Effector memory CD4-positive, alpha-beta T cell (primary cell): ENCODE measurements around the gene SLC29A2.
"Not testable (repeated sequence)": the region's sequence is repeated elsewhere in the genome, so short reads cannot be mapped to it uniquely, and the experiment has no call there.

ENCODE experiments used
- DNase-seq, 3 donors: peaks; one replicate each; pipeline ENCODE4 v3.0.0-alpha.2; 2020
- H3K27ac ChIP-seq: 2 replicates; pipeline ENCODE4 v1.7.0; 2013; ENCODE audit warnings: mild to moderate bottlenecking, low read length, moderate library complexity; ENCODE audit not compliant: insufficient read depth, poor library complexity, severe bottlenecking
- H3K27me3 ChIP-seq: replicated peaks from 2 replicates; pipeline ENCODE4 v1.7.0; 2013; ENCODE audit warnings: mild to moderate bottlenecking, low read length; ENCODE audit not compliant: insufficient read depth, control insufficient read depth, poor library complexity, severe bottlenecking
- H3K36me3 ChIP-seq: 2 replicates; pipeline ENCODE4 v1.7.0; 2013; ENCODE audit warnings: mild to moderate bottlenecking, low read length, moderate library complexity; ENCODE audit not compliant: control insufficient read depth, insufficient read depth
- H3K4me1 ChIP-seq: 2 replicates; pipeline ENCODE4 v1.7.0; 2013; ENCODE audit warnings: low read length, mild to moderate bottlenecking; ENCODE audit not compliant: control insufficient read depth, insufficient read depth, poor library complexity, severe bottlenecking
- H3K4me3 ChIP-seq: 2 replicates; pipeline ENCODE4 v1.7.0; 2013; ENCODE audit warnings: low read length, low read depth, mild to moderate bottlenecking; ENCODE audit not compliant: insufficient read depth, poor library complexity, severe bottlenecking
- H3K9me3 ChIP-seq: 2 replicates; pipeline ENCODE4 v1.7.0; 2013; ENCODE audit warnings: mild to moderate bottlenecking, low read length, moderate library complexity; ENCODE audit not compliant: control insufficient read depth

SLC29A2 gene

DNA sequence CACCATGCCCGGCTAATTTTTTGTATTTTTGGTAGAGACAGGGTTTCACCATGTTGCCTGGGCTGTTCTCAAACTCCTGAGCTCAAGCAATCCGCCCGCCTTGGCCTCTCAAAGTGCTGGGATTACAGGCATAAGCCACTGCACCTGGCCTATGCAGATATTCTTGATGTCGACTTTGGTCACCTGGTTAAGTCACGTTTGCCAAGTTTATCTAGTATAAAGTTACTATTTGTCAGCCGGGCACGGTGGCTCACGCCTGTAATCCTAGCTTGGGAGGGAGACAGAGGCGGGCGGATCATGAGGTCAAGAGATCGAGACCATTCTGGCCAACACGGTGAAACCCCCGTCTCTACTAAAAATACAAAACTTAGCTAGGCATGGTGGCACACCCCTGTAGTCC lies 12.8 kb upstream of the SLC29A2 start:
- not testable (repeated sequence) for H3K27me3 ChIP-seq, H3K9me3 ChIP-seq, H3K4me3 ChIP-seq, H3K4me1 ChIP-seq, DNase-seq, H3K27ac ChIP-seq, H3K36me3 ChIP-seq

DNA sequence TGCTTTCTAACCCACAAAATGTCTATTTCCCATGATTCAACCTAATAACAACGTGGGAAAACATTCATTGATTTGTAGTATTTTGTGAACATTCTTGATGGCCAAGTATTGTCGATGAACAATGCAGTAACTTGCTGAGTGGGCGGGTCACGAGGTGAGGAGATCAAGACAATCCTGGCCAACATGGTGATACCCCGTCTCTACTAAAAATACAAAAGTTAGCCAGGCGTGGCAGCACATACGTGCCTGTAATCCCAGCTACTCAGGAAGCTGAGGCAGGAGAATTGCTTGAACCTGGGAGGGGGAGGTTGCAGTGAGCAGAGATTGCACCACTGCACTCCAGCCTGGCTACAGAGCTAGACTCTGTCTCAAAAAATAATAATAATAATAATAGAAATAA lies 8.7 kb upstream of the SLC29A2 start:
- not testable (repeated sequence) for H3K36me3 ChIP-seq, H3K4me3 ChIP-seq, H3K27ac ChIP-seq, DNase-seq, H3K9me3 ChIP-seq, H3K27me3 ChIP-seq, H3K4me1 ChIP-seq

DNA sequence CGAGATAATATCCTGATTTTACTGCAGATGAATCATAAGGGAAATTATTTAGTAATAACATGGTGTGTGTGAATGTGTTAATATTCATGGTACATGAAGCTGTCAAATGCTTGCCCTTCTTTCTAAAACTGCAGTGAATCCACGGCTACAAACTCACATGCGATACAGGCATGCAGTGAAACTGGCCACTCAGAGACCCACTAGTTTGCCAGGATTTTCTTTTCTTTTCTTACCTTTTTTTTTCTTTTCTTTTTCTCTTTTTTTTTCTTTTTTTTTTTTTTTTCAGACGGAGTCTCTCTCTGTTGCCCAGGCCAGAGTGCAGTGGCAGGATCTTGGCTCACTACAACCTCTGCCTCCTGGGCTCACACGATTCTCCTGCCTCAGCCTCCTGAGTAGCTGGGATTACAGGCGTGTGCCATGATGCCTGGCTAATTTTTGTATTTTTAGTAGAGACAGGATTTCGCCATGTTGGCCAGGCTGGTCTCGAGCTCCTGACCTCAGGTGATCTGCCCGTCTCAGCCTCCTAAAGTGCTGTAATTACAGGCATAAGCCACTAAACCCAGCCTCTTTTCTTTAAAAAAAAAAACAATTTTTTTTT lies 2.2 kb upstream of the SLC29A2 start:
- H3K27me3 ChIP-seq, result not testable (repeated sequence)

DNA sequence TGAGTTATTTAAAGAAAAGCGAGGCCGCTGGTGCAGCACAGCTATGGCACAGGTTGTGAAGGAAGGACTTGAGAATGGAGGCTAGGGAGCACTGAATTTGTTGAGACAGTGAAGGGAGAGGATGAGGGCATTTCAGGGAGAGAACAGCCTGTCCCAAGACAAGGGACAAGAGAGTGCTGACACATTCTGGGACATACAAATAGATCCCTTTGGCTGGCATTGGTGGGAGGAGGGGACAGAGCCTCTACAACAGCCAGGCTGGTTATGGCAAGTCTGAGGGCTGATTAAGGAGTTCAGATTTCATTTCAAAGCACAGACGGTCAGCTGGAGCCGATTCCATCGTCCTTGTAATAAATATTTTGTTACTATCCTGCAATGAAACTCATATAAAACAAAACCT lies 1.7 kb upstream of the SLC29A2 start:
- Histone ChIP-seq H3K27me3 (no peaks in the 10 kb centered on the region), H3K36me3 (no peaks in the 10 kb centered on the region), H3K9me3 (no peaks in the 10 kb centered on the region), H3K27ac (no peak overlapping the region), H3K4me1 (peaks cover 6% of the 10 kb centered on the region), H3K4me3 (no peak overlapping the region)
- no peak for DNase-seq

More for the DNA sequence above, 2.2 kb upstream of the SLC29A2 start:
- H3K4me3 ChIP-seq, H3K4me1 ChIP-seq, H3K36me3 ChIP-seq, H3K27ac ChIP-seq, H3K9me3 ChIP-seq, DNase-seq: not testable (repeated sequence)

GRCh38 chr11:66369073-66369894 lies 2.3 kb downstream of the SLC29A2 start:
- Histone ChIP-seq H3K4me1 (peaks cover 6% of the 10 kb centered on the region), H3K27ac (no peak overlapping the region), H3K36me3 (no peaks in the 10 kb centered on the region), H3K9me3 (no peaks in the 10 kb centered on the region), H3K27me3 (no peaks in the 10 kb centered on the region), H3K4me3 (no peak overlapping the region)
- no peak for DNase-seq

DNA sequence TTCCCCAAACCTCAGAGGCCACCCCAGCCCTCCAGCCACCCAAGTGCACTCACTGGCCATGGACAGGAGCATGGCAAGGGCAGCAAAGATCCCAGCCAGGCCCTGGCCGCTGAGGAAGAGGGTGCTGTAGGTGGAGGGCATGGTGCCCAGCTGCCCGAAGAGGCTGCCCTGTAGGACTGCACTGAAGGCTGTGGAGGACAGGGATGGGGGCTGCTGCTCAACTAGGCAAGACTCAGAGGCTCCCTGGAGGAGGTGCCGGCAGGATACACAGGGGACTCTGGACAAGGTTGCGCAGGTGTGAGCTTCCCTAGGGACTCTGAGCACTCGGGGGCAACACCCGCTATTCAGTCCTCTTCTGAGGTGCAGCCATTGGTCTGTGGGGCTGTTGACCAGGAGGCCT lies 3.1 kb downstream of the SLC29A2 start:
- no peak for DNase-seq
- no peaks in the 10 kb centered on the region for H3K36me3 ChIP-seq
- no peak overlapping the region for H3K27ac ChIP-seq

GRCh38 chr11:66367561-66368312 lies 3.8 kb downstream of the SLC29A2 start:
- no peaks in the 10 kb centered on the region for H3K27me3 ChIP-seq
- H3K36me3 ChIP-seq, result no peaks in the 10 kb centered on the region

More for the DNA sequence above, 3.1 kb downstream of the SLC29A2 start:
- H3K9me3 ChIP-seq, result no peaks in the 10 kb centered on the region
- peaks cover 6% of the 10 kb centered on the region for H3K4me1 ChIP-seq
- H3K4me3 ChIP-seq, result no peak overlapping the region
- H3K27me3 ChIP-seq, result no peaks in the 10 kb centered on the region

DNA sequence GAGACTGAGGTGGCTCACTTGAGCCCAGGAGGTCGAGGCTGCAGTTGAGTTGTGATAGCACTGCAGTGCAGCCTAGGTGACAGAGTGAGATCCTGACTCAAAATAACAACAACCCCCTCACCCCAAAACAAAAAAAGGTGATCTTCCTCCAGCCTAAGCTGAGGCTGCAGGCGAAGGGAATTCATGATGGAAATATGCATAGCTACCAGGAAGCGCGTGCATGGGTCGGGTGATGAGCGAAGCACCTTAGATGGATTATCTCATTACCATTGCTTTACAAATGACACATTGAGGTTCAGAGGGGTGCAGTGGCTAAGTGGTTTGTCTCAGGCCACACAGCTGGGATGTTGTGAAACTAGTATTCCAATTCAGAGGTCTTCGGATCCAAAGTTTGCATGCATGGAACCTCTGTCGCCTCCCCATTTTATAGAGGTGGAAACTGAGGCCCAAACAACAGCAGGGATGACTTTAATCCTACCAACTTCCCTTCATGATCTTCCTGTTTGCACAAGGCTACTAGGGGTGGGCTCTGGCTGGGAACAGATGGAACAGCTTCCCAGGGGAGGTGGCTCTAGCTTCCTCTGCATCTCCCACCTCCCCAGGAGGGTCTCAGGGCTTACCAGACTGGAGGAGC lies 4.6 kb downstream of the SLC29A2 start:
- H3K4me3 ChIP-seq, result no peak overlapping the region
- DNase-seq, result no peak
- no peak overlapping the region for H3K27ac ChIP-seq
- peaks cover 1% of the 10 kb centered on the region for H3K4me1 ChIP-seq
- H3K9me3 ChIP-seq, result no peaks in the 10 kb centered on the region
- H3K27me3 ChIP-seq, result no peaks in the 10 kb centered on the region
- no peaks in the 10 kb centered on the region for H3K36me3 ChIP-seq

More at GRCh38 chr11:66367561-66368312, 3.8 kb downstream of the SLC29A2 start:
- peaks cover 6% of the 10 kb centered on the region for H3K4me1 ChIP-seq
- H3K9me3 ChIP-seq, result no peaks in the 10 kb centered on the region
- no peak for DNase-seq
- no peak overlapping the region for H3K27ac ChIP-seq
- no peak overlapping the region for H3K4me3 ChIP-seq

DNA sequence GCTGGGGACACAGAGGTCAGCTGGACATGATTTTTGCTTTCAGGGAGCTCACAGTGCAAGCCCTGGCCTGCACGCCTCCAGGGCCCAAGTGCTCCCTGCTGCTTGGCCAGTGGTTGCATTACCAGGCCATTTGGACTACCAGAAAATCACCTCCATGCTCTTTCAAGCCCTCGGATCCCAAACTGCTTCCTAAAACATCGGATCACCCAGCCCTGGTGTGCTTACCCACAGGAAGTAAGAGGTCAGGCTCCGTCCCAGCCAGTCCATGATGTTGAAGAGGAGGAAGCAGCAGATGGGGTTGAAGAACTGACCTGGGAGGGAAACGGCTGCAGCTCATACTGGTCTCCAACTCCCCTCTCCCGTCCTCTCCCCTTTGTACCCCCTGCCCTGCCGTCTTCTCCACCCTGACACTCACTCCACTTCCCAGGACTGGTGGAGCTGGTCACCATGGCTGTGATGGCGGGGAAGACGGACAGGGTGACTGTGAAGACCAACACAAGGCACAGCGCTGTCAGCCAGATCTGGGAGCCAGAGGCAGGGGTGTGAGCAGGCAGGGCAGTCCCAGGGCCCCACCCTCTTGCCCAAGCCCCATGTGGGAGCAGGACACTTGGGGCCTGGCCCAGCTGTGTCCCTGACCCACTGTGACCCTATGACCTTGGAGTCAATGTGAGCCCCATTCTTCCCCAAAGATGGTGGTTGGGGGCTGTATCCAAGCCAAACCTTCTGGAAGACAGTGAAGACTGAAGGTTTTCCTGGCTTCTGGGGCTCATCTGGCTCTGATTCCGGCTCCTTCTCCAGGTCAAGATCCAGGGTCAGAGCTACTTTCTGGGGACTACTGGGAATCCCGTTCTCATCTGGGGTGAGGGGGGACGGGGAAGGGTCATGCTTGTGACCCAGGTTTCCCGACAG lies 5.6 kb downstream of the SLC29A2 start:
- no peak overlapping the region for H3K27ac ChIP-seq
- no peak overlapping the region for H3K4me3 ChIP-seq
- DNase-seq, result no peak

More for the DNA sequence above, 5.6 kb downstream of the SLC29A2 start:
- H3K36me3 ChIP-seq, result no peaks in the 10 kb centered on the region
- no peaks in the 10 kb centered on the region for H3K9me3 ChIP-seq
- H3K27me3 ChIP-seq, result no peaks in the 10 kb centered on the region
- H3K4me1 ChIP-seq, result no peaks in the 10 kb centered on the region
